Endodermal cell (in vitro differentiated cells): ENCODE results near the gene ADORA1. TPM values are rescaled to one million over a fixed set of nuclear protein-coding genes. Genes with fewer than 3 reads are reported as not detected.

Experiments used
- DNase-seq: peaks from one replicate; pipeline ENCODE4 v3.0.0-alpha.2; 2017
- H3K27ac ChIP-seq: 2 replicates; pipeline ENCODE4 v1.5.1; 2013; ENCODE audit warnings: mild to moderate bottlenecking, low read depth, low read length, moderate library complexity
- H3K27me3 ChIP-seq: 2 replicates; pipeline ENCODE4 v1.6.1; 2013; ENCODE audit warnings: mild to moderate bottlenecking, low read length, moderate library complexity; ENCODE audit not compliant: insufficient read depth, control insufficient read depth, poor library complexity, severe bottlenecking
- H3K36me3 ChIP-seq: 2 replicates; pipeline ENCODE4 v1.7.0; 2013; ENCODE audit warnings: mild to moderate bottlenecking, low read length, moderate library complexity; ENCODE audit not compliant: control insufficient read depth, insufficient read depth
- H3K4me1 ChIP-seq: one replicate; pipeline ENCODE4 v1.7.0; 2013; ENCODE audit warnings: low read length; ENCODE audit not compliant: control insufficient read depth, insufficient read depth
- H3K4me3 ChIP-seq: 2 replicates; pipeline ENCODE4 v1.5.1; 2013; ENCODE audit warnings: mild to moderate bottlenecking, low read length, moderate library complexity
- H3K9ac ChIP-seq: 2 replicates; pipeline ENCODE4 v1.6.1; 2013; ENCODE audit warnings: mild to moderate bottlenecking, low read length, moderate library complexity; ENCODE audit not compliant: poor library complexity, severe bottlenecking; ENCODE audit errors: extremely low read depth
- H3K9me3 ChIP-seq: 2 replicates; pipeline ENCODE4 v1.6.1; 2013; ENCODE audit warnings: mild to moderate bottlenecking, low read length, moderate library complexity; ENCODE audit not compliant: control insufficient read depth
- H3K27ac Mint-ChIP-seq: 2 replicates; pipeline ENCODE4 v1.8.0; 2020; ENCODE audit warnings: mixed read lengths
- H3K27me3 Mint-ChIP-seq: 2 replicates; pipeline ENCODE4 v1.8.0; 2021; ENCODE audit warnings: mild to moderate bottlenecking, mixed read lengths; ENCODE audit not compliant: insufficient read depth
- H3K36me3 Mint-ChIP-seq: 2 replicates; pipeline ENCODE4 v1.8.0; 2020; ENCODE audit warnings: low read depth, mixed read lengths
- H3K4me1 Mint-ChIP-seq: 2 replicates; pipeline ENCODE4 v1.8.0; 2020; ENCODE audit warnings: mixed read lengths
- H3K4me3 Mint-ChIP-seq: 2 replicates; pipeline ENCODE4 v1.8.0; 2020; ENCODE audit warnings: mild to moderate bottlenecking, moderate library complexity, mixed read lengths
- H3K9me3 Mint-ChIP-seq: 2 replicates; pipeline ENCODE4 v1.8.0; 2020; ENCODE audit warnings: mild to moderate bottlenecking, mixed read lengths
- CTCF ChIP-seq: fragments of 200-600 bp; sonication (generic); conservative IDR thresholded peaks from 2 replicates; pipeline ENCODE4 v1.5.0; 2021; ENCODE audit warnings: antibody characterized with exemption, mild to moderate bottlenecking
- WGBS, 2 experiments: methylation state at CpG; one replicate each; pipeline versions ENCODE4 v1.1.5 to v1.1.7; 2013; ENCODE audit warnings: missing lambda C conversion rate in 2 of 2, mixed read lengths in 1 of 2; ENCODE audit not compliant: insufficient coverage in 1 of 2, insufficient read length in 1 of 2; 5-methylcytosine and 5-hydroxymethylcytosine counted together
- total RNA-seq, 2 donors: library from RNA; stranded (reverse); fragmentation: NEBNext Ultra II Directional in 1 of 2; extraction: Animal tissue kit (Norgen Biotek cat#: 25700) in 1 of 2; gene quantifications; 2 replicates in 1 of 2; 3 replicates in 1 of 2; pipeline ENCODE4 v1.2.1, GENCODE V29; 2021

The ADORA1 gene
- total RNA-seq, 2 donors from 2014 or later = 2.0 to 2.1 TPM

GRCh38 chr1:203126151-203126865, 1.2 kb upstream of the ADORA1 start:
- Mint-ChIP-seq H3K9me3 (no peaks in the 10 kb centered on the region), H3K27me3 (peaks cover 58% of the 10 kb centered on the region), H3K27ac (no peak overlapping the region), H3K4me1 (peaks cover 22% of the 10 kb centered on the region), H3K36me3 (no peaks in the 10 kb centered on the region), H3K4me3 (no peak overlapping the region)
- Histone ChIP-seq H3K4me3 (no peak overlapping the region), H3K36me3 (no peaks in the 10 kb centered on the region), H3K4me1 (peaks cover 11% of the 10 kb centered on the region), H3K27me3 (peaks cover 8% of the 10 kb centered on the region), H3K9me3 (no peaks in the 10 kb centered on the region), H3K27ac (no peak overlapping the region), H3K9ac (no peak overlapping the region)
- WGBS, 2 experiments = 33 to 48% methylated on average over 5 to 7 of the region's 8 CpGs
- peak; percentile 74 for TF ChIP-seq CTCF
- DNase-seq = peak; percentile 70

GRCh38 chr1:203126866-203127665, 460 bp upstream of the ADORA1 start:
- Histone ChIP-seq H3K27me3 (peaks cover 8% of the 10 kb centered on the region), H3K9ac (peak overlapping the region; percentile 32), H3K27ac (no peak overlapping the region), H3K9me3 (no peaks in the 10 kb centered on the region), H3K36me3 (no peaks in the 10 kb centered on the region), H3K4me1 (peaks cover 11% of the 10 kb centered on the region), H3K4me3 (peak overlapping the region; percentile 86)
- Mint-ChIP-seq H3K36me3 (no peaks in the 10 kb centered on the region), H3K4me3 (peak overlapping the region; percentile 63), H3K4me1 (peaks cover 22% of the 10 kb centered on the region), H3K9me3 (no peaks in the 10 kb centered on the region), H3K27ac (no peak overlapping the region), H3K27me3 (peaks cover 53% of the 10 kb centered on the region)
- peak; percentile 57 for DNase-seq
- 46 to 54% methylated on average over 4 to 10 of the region's 12 CpGs for WGBS, 2 experiments
- no peak for TF ChIP-seq CTCF

GRCh38 chr1:203128431-203128715, 847 bp downstream of the ADORA1 start:
- Histone ChIP-seq H3K27me3 (peaks cover 8% of the 10 kb centered on the region), H3K27ac (no peak overlapping the region), H3K36me3 (no peaks in the 10 kb centered on the region), H3K4me1 (peaks cover 11% of the 10 kb centered on the region), H3K4me3 (peak overlapping the region; percentile 86), H3K9ac (no peak overlapping the region), H3K9me3 (no peaks in the 10 kb centered on the region)
- DNase-seq = no peak
- Mint-ChIP-seq H3K27me3 (peaks cover 50% of the 10 kb centered on the region), H3K4me1 (peaks cover 22% of the 10 kb centered on the region), H3K27ac (no peak overlapping the region), H3K36me3 (no peaks in the 10 kb centered on the region), H3K4me3 (peak overlapping the region; percentile 63), H3K9me3 (no peaks in the 10 kb centered on the region)
- 24 to 40% methylated on average over 2 to 7 of the region's 7 CpGs for WGBS, 2 experiments
- no peak for TF ChIP-seq CTCF
